Stimulated activated memory B cell treated with anti-CD40 and anti-IgM and Interleukin-4, amounts not matched to agents 10 μg/mL and 1 μg/mL and 100 μg/mL, for 72 hours (primary cell): Measurements from ENCODE around the gene SOAT2.
"Not testable (repeated sequence)": the region's sequence is repeated elsewhere in the genome, so short reads cannot be mapped to it uniquely, and the experiment has no call there.

Source experiments
- ATAC-seq: fragments of 150-1000 bp; cut with Tn5 transposase; 2 replicates; pipeline ENCODE4 v1.10.0; 2021
- H3K27ac Mint-ChIP-seq: one replicate; pipeline ENCODE4 v1.8.0; 2022; ENCODE audit warnings: mild to moderate bottlenecking, mixed read lengths
- H3K27me3 Mint-ChIP-seq: one replicate; pipeline ENCODE4 v1.8.0; 2022; ENCODE audit warnings: mixed read lengths
- H3K36me3 Mint-ChIP-seq: one replicate; pipeline ENCODE4 v1.8.0; 2022; ENCODE audit warnings: mixed read lengths
- H3K4me1 Mint-ChIP-seq: one replicate; pipeline ENCODE4 v1.8.0; 2022; ENCODE audit warnings: mixed read lengths
- H3K4me3 Mint-ChIP-seq: one replicate; pipeline ENCODE4 v1.8.0; 2022; ENCODE audit warnings: mild to moderate bottlenecking, moderate library complexity, mixed read lengths
- H3K9me3 Mint-ChIP-seq: one replicate; pipeline ENCODE4 v1.8.0; 2022; ENCODE audit warnings: mixed read lengths

Gene SOAT2

GRCh38 chr12:53094394-53094787 lies 8.9 kb upstream of the SOAT2 start:
- ATAC-seq, result no peak
- Mint-ChIP-seq H3K36me3 (no peaks in the 10 kb centered on the region), H3K4me1 (peaks cover 26% of the 10 kb centered on the region), H3K27ac (no peak overlapping the region), H3K4me3 (no peak overlapping the region), H3K9me3 (no peaks in the 10 kb centered on the region), H3K27me3 (peaks cover 35% of the 10 kb centered on the region)

GRCh38 chr12:53094796-53095595 lies 8.3 kb upstream of the SOAT2 start:
- Mint-ChIP-seq H3K4me1 (peaks cover 27% of the 10 kb centered on the region), H3K27me3 (peaks cover 35% of the 10 kb centered on the region)
- not testable (repeated sequence) for H3K9me3 Mint-ChIP-seq, H3K4me3 Mint-ChIP-seq, ATAC-seq, H3K36me3 Mint-ChIP-seq, H3K27ac Mint-ChIP-seq

DNA sequence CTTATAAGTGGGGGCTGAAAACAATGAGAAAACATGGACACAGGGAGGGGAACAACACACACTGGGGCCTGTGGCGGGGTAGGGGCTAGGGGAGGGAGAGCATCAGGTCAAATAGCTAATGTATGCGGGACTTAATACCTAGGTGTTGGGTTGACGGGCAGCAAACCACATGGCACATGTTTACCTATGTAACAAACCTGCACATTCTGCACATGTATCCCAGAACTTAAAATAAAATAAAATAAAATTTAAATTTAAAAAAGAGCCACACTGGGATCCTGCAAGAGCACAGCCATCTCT lies 7.7 kb upstream of the SOAT2 start:
- not testable (repeated sequence) for H3K36me3 Mint-ChIP-seq, H3K27ac Mint-ChIP-seq, H3K9me3 Mint-ChIP-seq, H3K4me3 Mint-ChIP-seq, ATAC-seq
- Mint-ChIP-seq H3K27me3 (peaks cover 30% of the 10 kb centered on the region), H3K4me1 (peaks cover 27% of the 10 kb centered on the region)

DNA sequence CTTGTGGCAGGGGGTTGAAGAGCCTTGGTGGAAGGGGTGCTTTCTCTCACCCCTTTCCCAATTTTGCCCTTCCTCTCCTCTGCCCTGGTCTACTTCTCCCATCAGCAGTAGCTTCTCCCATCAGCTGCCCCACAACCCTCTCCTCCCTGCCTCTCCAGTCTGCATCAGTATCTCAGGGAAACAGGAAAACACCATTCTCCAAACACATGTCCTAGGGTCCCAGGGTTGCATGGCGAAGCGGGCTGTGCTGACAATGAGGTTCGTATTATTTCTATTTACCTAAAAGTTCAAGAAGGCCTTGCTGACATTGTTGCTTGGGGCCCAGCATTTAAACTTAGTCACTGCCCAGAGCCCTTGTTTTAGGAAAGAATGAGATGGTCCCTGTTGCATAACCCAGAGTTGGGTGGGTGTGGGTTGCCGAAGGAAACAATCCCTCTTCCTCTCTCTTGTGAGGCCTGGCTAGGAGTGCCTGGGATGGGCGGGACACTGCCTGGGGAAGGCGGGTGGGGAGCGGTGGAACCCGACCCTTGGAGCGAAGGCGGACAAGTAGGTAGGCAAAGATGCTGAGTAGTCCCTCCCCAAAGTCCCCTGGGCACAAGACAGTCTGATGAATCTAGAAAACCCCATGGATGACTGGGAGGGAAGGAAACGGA lies 7.1 kb upstream of the SOAT2 start:
- Mint-ChIP-seq H3K27me3 (peaks cover 24% of the 10 kb centered on the region), H3K4me3 (no peak overlapping the region), H3K36me3 (no peaks in the 10 kb centered on the region), H3K27ac (no peak overlapping the region), H3K9me3 (no peaks in the 10 kb centered on the region), H3K4me1 (peaks cover 27% of the 10 kb centered on the region)
- ATAC-seq, result no peak

DNA sequence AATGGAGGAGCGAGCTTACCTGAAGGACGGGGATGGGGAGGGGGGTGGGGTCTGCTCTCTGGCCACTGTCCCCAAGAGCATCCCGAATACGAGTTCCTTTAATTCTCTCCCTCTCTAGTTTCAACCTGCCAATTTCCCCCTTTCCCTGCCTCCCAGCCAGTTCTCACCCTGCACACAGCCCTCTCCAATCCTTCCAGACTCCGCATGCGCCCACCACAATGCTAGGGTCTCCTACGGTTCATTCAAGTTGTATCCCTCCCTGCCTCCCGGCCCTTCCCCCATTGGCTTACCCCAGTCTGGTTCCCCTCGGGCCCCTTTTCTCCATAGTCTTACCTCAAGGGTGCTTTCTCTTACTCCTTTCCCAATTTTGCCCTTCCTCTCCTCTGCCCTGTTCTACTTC lies 6.5 kb upstream of the SOAT2 start:
- H3K27me3 Mint-ChIP-seq, result peaks cover 18% of the 10 kb centered on the region
- no peaks in the 10 kb centered on the region for H3K36me3 Mint-ChIP-seq
- ATAC-seq, result no peak
- H3K9me3 Mint-ChIP-seq, result no peaks in the 10 kb centered on the region
- H3K4me1 Mint-ChIP-seq, result peaks cover 27% of the 10 kb centered on the region
- peak overlapping the region; percentile 44 for H3K27ac Mint-ChIP-seq
- H3K4me3 Mint-ChIP-seq, result peak overlapping the region; percentile 69

GRCh38 chr12:53097207-53097563 lies 6.1 kb upstream of the SOAT2 start:
- Mint-ChIP-seq H3K9me3 (no peaks in the 10 kb centered on the region), H3K27ac (peak overlapping the region; percentile 44), H3K4me1 (peaks cover 30% of the 10 kb centered on the region), H3K27me3 (peaks cover 15% of the 10 kb centered on the region), H3K4me3 (peak overlapping the region; percentile 69), H3K36me3 (no peaks in the 10 kb centered on the region)
- no peak for ATAC-seq

DNA sequence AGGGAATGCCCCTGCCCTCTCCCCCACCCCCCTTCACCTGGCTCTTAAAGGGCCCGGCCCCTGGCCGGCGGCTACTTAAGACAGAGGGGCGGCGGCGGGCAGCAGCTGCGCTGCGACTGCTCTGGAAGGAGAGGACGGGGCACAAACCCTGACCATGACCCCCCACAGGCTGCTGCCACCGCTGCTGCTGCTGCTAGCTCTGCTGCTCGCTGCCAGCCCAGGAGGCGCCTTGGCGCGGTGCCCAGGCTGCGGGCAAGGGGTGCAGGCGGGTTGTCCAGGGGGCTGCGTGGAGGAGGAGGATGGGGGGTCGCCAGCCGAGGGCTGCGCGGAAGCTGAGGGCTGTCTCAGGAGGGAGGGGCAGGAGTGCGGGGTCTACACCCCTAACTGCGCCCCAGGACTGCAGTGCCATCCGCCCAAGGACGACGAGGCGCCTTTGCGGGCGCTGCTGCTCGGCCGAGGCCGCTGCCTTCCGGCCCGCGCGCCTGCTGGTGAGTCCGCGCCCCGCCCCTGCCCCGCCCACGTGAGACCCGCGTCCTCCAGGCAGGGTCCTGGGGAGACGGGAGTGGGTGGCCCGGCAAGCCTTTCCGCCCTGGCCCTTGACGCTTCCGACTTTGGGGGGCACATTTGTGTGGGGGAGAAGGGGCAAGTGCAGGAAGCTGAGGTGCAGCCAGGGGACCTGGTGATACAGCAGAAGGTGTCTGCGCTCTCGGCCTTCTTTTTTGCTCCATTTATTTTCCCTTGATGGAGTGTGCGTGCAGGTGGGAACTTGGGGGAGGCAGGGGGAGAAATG lies 5.5 kb upstream of the SOAT2 start, which contains the start of gene IGFBP6:
TSS of gene IGFBP6 (plus strand) at position 104 of the 790 bp plus-strand sequence. CDS start at position 155, 51 bp downstream.
- peak within 1 kb of the TSS; percentile 69 for H3K4me3 Mint-ChIP-seq
- peaks cover 15% of the 10 kb centered on the region for H3K27me3 Mint-ChIP-seq
- peaks cover 36% of the 10 kb centered on the region for H3K4me1 Mint-ChIP-seq
- no peaks in the 10 kb centered on the region for H3K9me3 Mint-ChIP-seq
- no peaks in the 10 kb centered on the region for H3K36me3 Mint-ChIP-seq
- H3K27ac Mint-ChIP-seq, result peak within 1 kb of the TSS; percentile 44
- peak; percentile 75 for ATAC-seq

DNA sequence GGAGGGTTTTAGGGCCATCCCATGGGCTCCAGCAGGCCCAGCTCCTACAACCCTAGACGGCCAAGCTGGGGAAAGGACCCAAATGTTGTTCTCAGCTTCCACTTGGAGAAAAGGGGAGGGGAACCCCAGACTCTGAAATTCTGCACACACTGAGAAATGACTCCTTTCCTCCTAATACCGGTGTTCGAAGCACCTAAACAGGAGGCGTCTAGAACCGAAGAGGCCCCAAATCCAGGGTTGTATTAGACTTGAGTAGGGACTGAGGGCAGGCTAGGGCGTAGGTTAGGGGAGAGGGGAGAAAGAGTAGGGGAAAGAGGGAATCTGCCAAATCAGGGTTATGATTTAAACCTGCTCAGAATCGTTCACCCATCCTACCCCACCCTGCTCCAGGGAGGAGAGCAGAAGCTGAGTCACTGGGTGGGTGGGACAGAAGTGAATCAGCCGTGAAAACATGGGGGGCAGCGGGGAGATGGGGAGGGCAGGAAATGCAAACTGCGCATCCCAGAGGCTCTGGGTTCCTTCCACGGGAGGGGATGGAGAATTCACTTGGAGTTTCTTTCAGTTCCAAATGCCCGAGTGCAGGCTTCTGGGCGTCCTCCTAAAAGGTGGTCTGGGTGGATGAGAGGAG lies 4.8 kb upstream of the SOAT2 start:
- peak overlapping the region; percentile 69 for H3K4me3 Mint-ChIP-seq
- no peak for ATAC-seq
- H3K36me3 Mint-ChIP-seq, result no peaks in the 10 kb centered on the region
- peaks cover 15% of the 10 kb centered on the region for H3K27me3 Mint-ChIP-seq
- H3K9me3 Mint-ChIP-seq, result no peaks in the 10 kb centered on the region
- H3K4me1 Mint-ChIP-seq, result peaks cover 43% of the 10 kb centered on the region
- peak overlapping the region; percentile 44 for H3K27ac Mint-ChIP-seq

- Mint-ChIP-seq H3K4me1 (peaks cover 51% of the 10 kb centered on the region), H3K9me3 (no peaks in the 10 kb centered on the region), H3K4me3 (no peak overlapping the region), H3K36me3 (no peaks in the 10 kb centered on the region), H3K27ac (no peak overlapping the region), H3K27me3 (peaks cover 15% of the 10 kb centered on the region)
- peak; percentile 47 for ATAC-seq
Observed at GRCh38 chr12:53099071-53099882, 4.0 kb upstream of the SOAT2 start.

DNA sequence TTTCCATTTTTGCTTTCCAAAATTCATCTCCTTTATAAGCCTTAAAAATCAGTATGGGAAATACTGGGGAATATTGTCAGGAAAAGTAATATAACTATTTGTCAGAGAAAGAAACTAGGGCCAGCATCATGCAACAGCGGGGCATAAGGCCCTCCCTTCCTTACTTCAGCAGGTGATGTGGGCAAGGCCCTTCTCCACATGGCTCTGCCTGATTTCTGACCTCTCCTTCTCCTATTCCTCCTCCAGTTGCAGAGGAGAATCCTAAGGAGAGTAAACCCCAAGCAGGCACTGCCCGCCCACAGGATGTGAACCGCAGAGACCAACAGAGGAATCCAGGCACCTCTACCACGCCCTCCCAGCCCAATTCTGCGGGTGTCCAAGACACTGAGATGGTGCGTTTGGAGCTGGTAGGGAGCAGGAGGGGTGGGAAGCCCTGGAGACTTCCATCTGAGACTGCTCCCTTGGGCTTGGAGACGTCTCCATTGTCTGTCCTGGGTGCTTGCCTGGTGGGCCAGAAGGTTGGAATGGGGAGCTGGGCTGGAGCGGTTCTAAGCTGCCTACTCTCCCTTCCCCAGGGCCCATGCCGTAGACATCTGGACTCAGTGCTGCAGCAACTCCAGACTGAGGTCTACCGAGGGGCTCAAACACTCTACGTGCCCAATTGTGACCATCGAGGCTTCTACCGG lies 2.7 kb upstream of the SOAT2 start:
- Mint-ChIP-seq H3K4me1 (peaks cover 55% of the 10 kb centered on the region), H3K36me3 (no peaks in the 10 kb centered on the region), H3K4me3 (no peak overlapping the region), H3K27me3 (peaks cover 15% of the 10 kb centered on the region), H3K9me3 (no peaks in the 10 kb centered on the region), H3K27ac (no peak overlapping the region)
- no peak for ATAC-seq

- Mint-ChIP-seq H3K9me3 (no peaks in the 10 kb centered on the region), H3K4me1 (peaks cover 55% of the 10 kb centered on the region), H3K27ac (no peak overlapping the region), H3K36me3 (no peaks in the 10 kb centered on the region), H3K4me3 (no peak overlapping the region), H3K27me3 (peaks cover 13% of the 10 kb centered on the region)
- no peak for ATAC-seq
Observed at GRCh38 chr12:53101266-53101665, 2.0 kb upstream of the SOAT2 start.

DNA sequence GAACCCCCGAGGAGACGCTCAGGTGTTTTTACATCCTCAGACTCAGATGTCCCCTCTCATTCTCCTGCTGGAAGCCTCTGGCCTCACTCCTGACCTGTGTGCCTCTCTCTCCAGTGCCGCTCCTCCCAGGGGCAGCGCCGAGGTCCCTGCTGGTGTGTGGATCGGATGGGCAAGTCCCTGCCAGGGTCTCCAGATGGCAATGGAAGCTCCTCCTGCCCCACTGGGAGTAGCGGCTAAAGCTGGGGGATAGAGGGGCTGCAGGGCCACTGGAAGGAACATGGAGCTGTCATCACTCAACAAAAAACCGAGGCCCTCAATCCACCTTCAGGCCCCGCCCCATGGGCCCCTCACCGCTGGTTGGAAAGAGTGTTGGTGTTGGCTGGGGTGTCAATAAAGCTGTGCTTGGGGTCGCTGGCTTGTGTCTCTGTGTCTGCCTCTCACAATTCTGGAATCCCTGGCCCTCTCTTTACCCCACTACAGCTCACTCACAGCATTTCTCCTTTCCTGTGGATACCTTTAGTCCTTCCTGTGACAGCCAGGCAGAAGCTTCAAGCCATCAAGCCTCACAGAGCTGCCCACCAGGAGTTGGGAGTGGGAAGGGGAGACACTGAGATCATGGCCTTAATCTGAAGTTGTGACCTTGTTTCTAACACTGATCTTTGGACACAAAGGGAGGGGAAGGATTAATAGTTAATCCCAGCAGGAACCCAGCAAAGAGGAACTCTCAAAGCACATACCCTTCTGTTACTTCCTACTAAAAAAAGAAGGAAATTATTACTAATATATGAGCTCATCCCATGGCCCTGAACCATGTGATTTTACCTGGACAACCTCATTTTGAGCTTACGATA lies 1.1 kb upstream of the SOAT2 start:
- no peak for ATAC-seq

DNA sequence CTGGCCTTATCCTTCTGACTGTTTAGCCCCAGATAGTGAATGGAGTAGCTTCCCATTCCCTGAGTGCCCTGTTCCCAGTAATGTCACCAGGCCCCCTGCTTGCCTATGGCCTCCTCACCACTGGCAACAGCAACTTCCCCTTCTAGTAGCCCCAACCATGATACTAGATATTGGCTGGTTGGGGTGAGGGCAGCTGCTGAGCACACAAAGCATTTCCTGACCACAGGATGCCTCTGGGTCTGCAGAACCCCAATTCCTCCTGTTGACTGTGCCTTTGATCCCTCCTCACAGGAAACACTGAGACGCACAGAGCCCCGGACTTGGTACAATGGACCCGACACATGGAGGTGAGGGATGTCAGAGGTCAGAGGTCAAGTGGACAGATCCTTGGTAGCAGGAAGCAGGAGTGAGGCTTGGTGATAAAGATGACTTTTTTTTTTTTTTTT lies 597 bp downstream of the SOAT2 start:
- H3K27ac Mint-ChIP-seq, result peak overlapping the region; percentile 65
- ATAC-seq, result peak; percentile 60

More for the DNA sequence above, 1.1 kb upstream of the SOAT2 start:
- Mint-ChIP-seq H3K36me3 (no peaks in the 10 kb centered on the region), H3K4me3 (no peak overlapping the region), H3K4me1 (peaks cover 50% of the 10 kb centered on the region), H3K27ac (peak overlapping the region; percentile 76), H3K27me3 (peaks cover 4% of the 10 kb centered on the region), H3K9me3 (no peaks in the 10 kb centered on the region)

More for the DNA sequence above, 597 bp downstream of the SOAT2 start:
- Mint-ChIP-seq H3K4me1 (peaks cover 34% of the 10 kb centered on the region), H3K4me3 (no peak overlapping the region), H3K27me3 (no peaks in the 10 kb centered on the region), H3K9me3 (no peaks in the 10 kb centered on the region), H3K36me3 (no peaks in the 10 kb centered on the region)
